GM12872 (cell line): ENCODE measurements around the gene SPTBN1.

ENCODE experiments used
- TF ChIP-seq, protein P1 (sequence below): IDR thresholded peaks from 3 replicates; pipeline ENCODE4 v1.5.1; 2011; ENCODE audit warnings: low read depth, mild to moderate bottlenecking, low read length, moderate library complexity; ENCODE audit not compliant: insufficient read depth

Gene SPTBN1

GRCh38 chr2:54553775-54554174, 97.6 kb downstream of the SPTBN1 start:
- TF ChIP-seq, protein P1, sequence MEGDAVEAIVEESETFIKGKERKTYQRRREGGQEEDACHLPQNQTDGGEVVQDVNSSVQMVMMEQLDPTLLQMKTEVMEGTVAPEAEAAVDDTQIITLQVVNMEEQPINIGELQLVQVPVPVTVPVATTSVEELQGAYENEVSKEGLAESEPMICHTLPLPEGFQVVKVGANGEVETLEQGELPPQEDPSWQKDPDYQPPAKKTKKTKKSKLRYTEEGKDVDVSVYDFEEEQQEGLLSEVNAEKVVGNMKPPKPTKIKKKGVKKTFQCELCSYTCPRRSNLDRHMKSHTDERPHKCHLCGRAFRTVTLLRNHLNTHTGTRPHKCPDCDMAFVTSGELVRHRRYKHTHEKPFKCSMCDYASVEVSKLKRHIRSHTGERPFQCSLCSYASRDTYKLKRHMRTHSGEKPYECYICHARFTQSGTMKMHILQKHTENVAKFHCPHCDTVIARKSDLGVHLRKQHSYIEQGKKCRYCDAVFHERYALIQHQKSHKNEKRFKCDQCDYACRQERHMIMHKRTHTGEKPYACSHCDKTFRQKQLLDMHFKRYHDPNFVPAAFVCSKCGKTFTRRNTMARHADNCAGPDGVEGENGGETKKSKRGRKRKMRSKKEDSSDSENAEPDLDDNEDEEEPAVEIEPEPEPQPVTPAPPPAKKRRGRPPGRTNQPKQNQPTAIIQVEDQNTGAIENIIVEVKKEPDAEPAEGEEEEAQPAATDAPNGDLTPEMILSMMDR = no peak

DNA sequence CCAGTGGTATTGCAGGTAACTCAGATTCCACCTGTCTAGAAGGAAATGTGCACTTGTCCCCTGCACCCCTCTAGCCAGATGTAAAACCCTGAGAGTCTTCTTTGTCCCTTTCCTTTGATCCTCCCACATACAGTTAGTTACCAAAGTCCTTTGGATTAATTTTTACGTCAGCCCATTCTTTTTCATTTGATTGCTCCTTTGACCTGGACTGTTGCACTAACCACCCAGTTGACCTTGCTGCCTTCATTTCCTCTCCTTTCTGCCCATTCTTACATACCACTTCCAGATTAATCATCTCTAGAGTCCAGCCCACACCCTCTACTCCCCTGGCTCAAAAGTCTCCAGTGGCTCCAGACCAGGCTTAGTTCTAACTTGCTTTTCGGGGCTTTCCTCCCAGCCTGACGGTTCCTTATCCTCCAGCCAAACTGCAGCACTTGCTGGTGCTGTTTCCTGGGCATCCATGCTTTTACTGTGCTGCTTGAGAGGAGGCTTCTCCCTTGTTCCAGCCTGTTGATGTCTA, 99.3 kb downstream of the SPTBN1 start:
- TF ChIP-seq, protein P1 = no peak

GRCh38 chr2:54556621-54557121, 100.5 kb downstream of the SPTBN1 start:
- TF ChIP-seq, protein P1 = no peak

DNA sequence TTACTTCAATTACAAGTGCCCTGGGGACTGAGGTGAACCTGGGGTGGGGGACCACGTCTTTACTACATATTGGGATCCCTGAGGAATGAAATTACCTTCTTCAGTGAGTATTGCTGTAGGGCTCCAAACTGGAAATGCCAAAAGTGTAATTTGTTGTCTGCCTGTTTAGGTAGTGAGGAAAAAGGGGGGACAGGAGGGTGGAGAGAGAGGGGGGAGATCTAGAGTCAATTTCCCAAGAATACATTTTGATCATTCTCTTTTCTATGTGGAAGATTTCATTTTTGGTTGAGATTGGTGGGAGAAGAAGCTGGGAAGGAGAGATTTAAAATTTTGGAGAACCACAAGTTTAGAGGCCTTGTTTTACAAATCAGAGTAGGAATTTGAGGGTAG, 101.1 kb downstream of the SPTBN1 start:
- TF ChIP-seq, protein P1 = no peak

GRCh38 chr2:54557601-54558187, 101.6 kb downstream of the SPTBN1 start:
- TF ChIP-seq, protein P1 = peak; percentile 24; the same call in 1 of the 3 replicates

DNA sequence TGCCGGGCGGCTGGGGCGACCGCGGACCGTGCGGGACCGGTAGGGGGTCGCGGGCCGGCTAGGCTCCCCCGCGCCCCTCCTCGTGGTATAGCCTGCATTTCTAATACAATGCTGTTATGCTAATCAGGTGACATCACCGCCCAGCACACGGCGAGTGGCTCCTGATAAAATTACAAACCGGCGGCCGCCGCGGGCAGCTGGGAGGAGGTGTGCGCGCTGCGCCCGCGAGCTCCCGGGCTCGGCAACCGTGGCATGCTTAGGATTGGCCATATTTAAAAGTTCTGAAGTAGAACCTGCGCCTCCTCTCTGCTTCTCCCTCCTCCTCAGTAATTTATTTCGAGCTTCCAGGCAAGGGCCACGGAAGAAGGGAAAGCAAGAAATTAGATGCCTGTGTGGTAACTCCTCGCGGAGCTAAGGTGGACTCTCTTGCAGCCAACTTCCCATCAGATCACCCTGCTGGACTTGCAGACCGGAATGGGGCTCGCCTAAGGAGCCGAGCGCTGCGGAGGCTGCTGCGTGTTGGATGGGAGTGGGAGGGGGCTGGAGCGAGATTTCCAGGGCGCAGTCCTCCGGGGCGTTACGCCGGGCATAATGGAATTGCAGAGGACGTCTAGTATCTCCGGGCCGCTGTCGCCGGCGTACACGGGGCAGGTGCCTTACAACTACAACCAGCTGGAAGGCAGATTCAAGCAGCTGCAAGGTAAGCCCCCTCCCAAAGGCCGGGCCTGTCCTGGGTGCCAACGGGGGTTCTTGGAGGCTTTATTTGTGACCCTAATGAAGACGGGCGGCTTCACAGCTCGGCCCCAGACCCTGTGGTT, 102.3 kb downstream of the SPTBN1 start:
- TF ChIP-seq, protein P1 = no peak

GRCh38 chr2:54559006-54559445, 102.9 kb downstream of the SPTBN1 start:
- TF ChIP-seq, protein P1 = no peak
